Brain pericyte (primary cell): ENCODE data around the gene PTER.

Experiments used
- DNase-seq: peaks from one replicate; pipeline ENCODE4 v3.0.0-alpha.2; 2012; ENCODE audit warnings: low read depth, low spot score

The PTER gene

GRCh38 chr10:16470747-16471146 lies 33.9 kb downstream of the PTER start:
- no peak for DNase-seq

GRCh38 chr10:16472828-16473227 lies 36.0 kb downstream of the PTER start:
- DNase-seq = no peak

GRCh38 chr10:16477757-16478156 lies 40.9 kb downstream of the PTER start:
- DNase-seq = no peak

GRCh38 chr10:16478801-16479200 lies 42.0 kb downstream of the PTER start:
- DNase-seq = no peak

- no peak for DNase-seq
These were observed 44.4 kb downstream of the PTER start for GRCh38 chr10:16481052-16481728.

GRCh38 chr10:16483241-16483917 lies 46.6 kb downstream of the PTER start:
- no peak for DNase-seq

GRCh38 chr10:16490511-16490910 lies 53.7 kb downstream of the PTER start:
- DNase-seq = no peak

- DNase-seq = no peak
These were observed 55.1 kb downstream of the PTER start for GRCh38 chr10:16491933-16492332.

- no peak for DNase-seq
These were observed 57.2 kb downstream of the PTER start for GRCh38 chr10:16493884-16494536.

- DNase-seq = no peak
These were observed 61.1 kb downstream of the PTER start for GRCh38 chr10:16497911-16498310.

GRCh38 chr10:16505161-16505560 lies 68.4 kb downstream of the PTER start:
- DNase-seq = no peak

GRCh38 chr10:16509996-16510395 lies 73.2 kb downstream of the PTER start:
- no peak for DNase-seq

- DNase-seq = no peak
These were observed 74.0 kb downstream of the PTER start for GRCh38 chr10:16510843-16511242.

GRCh38 chr10:16518822-16519221 lies 82.0 kb downstream of the PTER start:
- DNase-seq = no peak

GRCh38 chr10:16519250-16519907 lies 82.6 kb downstream of the PTER start:
- DNase-seq = no peak

GRCh38 chr10:16519908-16520861 lies 83.4 kb downstream of the PTER start:
- DNase-seq = no peak

GRCh38 chr10:16520900-16521299 lies 84.1 kb downstream of the PTER start:
- no peak for DNase-seq

GRCh38 chr10:16521311-16522016 lies 84.7 kb downstream of the PTER start, which contains the start of gene C1QL3:
Gene C1QL3, minus strand, starts transcription at chr10:16521879. Its CDS starts 814 bp downstream, at chr10:16521065.
- DNase-seq = no peak

- DNase-seq = no peak
These were observed 90.6 kb downstream of the PTER start for GRCh38 chr10:16527452-16527851.

- no peak for DNase-seq
These were observed 93.0 kb downstream of the PTER start for GRCh38 chr10:16529853-16530252.
